HepG2 (cell line): ENCODE measurements around the gene EXOC6B. TPM values are rescaled to one million over a fixed set of nuclear protein-coding genes. Genes with fewer than 3 reads are reported as not detected.

ENCODE experiments used
- EEA1 ChIP-seq: sonication (generic); formaldehyde crosslinking; IDR thresholded peaks from 2 replicates; pipeline ENCODE4 v1.5.1; 2020; ENCODE audit warnings: mild to moderate bottlenecking, missing genetic modification reagents, borderline replicate concordance
- GPBP1L1 ChIP-seq: sonication (generic); formaldehyde crosslinking; IDR thresholded peaks from 2 replicates; pipeline ENCODE4 v1.5.0; 2020; ENCODE audit warnings: mild to moderate bottlenecking, missing genetic modification reagents
- HNF4A ChIP-seq: sonication (generic); formaldehyde crosslinking; IDR thresholded peaks from 2 replicates; pipeline ENCODE4 v1.4.0; 2020; ENCODE audit warnings: missing genetic modification reagents
- KAT2B ChIP-seq: fragments of 150-350 bp; IDR thresholded peaks from 2 replicates; pipeline ENCODE4 v1.6.1; 2014; ENCODE audit warnings: low read depth, low read length, borderline replicate concordance
- KLF15 ChIP-seq: sonication (generic); formaldehyde crosslinking; IDR thresholded peaks from 2 replicates; pipeline ENCODE4 v1.8.1; 2023; ENCODE audit warnings: borderline replicate concordance, mild to moderate bottlenecking, inconsistent platforms, missing genetic modification reagents, mixed read lengths
- KLF9 ChIP-seq: IDR thresholded peaks from 2 replicates; pipeline ENCODE4 v1.6.1; 2016; ENCODE audit warnings: low read depth
- NFIB ChIP-seq: sonication (generic); formaldehyde crosslinking; IDR thresholded peaks from 2 replicates; pipeline ENCODE4 v1.9.0; 2021; ENCODE audit warnings: missing genetic modification reagents, mild to moderate bottlenecking, borderline replicate concordance
- RARG ChIP-seq: sonication (generic); formaldehyde crosslinking; IDR thresholded peaks from 2 replicates; pipeline ENCODE4 v1.4.0; 2020; ENCODE audit warnings: low read depth, mild to moderate bottlenecking, missing genetic modification reagents
- TRAFD1 ChIP-seq: sonication (generic); formaldehyde crosslinking; IDR thresholded peaks from 2 replicates; pipeline ENCODE4 v1.5.1; 2020; ENCODE audit warnings: missing genetic modification reagents, mild to moderate bottlenecking, borderline replicate concordance
- ZBTB44 ChIP-seq: sonication (generic); formaldehyde crosslinking; IDR thresholded peaks from 2 replicates; pipeline ENCODE4 v1.4.0; 2020; ENCODE audit warnings: missing genetic modification reagents
- ZNF766 ChIP-seq: sonication (generic); formaldehyde crosslinking; IDR thresholded peaks from 2 replicates; pipeline ENCODE4 v1.5.0; 2020; ENCODE audit warnings: missing genetic modification reagents, borderline replicate concordance
- polyA plus RNA-seq, 8 experiments: library from polyadenylated mRNA; depleted of rRNA in 3 of 8; stranded (reverse) in 7 of 8; unstranded in 1 of 8; fragments of >200 nt; fragmentation: Illumina TruSeq in 4 of 8; extraction: Trizol in 4 of 8; gene quantifications; 2 replicates each; pipeline versions ENCODE4 v1.2.1 to v1.2.3, GENCODE V29; 2011 to 2016; ENCODE audit warnings: low read depth in 4 of 8, missing spikeins in 1 of 8, mixed read lengths in 1 of 8; ENCODE audit not compliant: insufficient read depth in 1 of 8
- total RNA-seq, 5 experiments: library from RNA; depleted of rRNA; stranded (reverse); fragments of >200 nt; fragmentation: Illumina TruSeq; extraction: Trizol; gene quantifications; 2 replicates each; pipeline ENCODE4 v1.2.3, GENCODE V29; 2016; ENCODE audit warnings: low read depth in 1 of 5

The EXOC6B gene
- total and polyA plus RNA-seq, 2 of the 13 experiments (the other 11 are each of a cell fraction or from before 2014, with no cell fraction given) = 9.1 to 15.9 TPM

GRCh38 chr2:72326759-72327158 lies 499.1 kb downstream of the EXOC6B start (continued):
- TF ChIP-seq ZBTB44 (CRISPR knock-in tag) (no peak), KLF15 (no peak), GPBP1L1 (no peak), TRAFD1 (CRISPR knock-in tag) (no peak), EEA1 (no peak), KAT2B (no peak), HNF4A (no peak), ZNF766 (CRISPR knock-in tag) (no peak), RARG (CRISPR knock-in tag) (no peak), KLF9 (CRISPR knock-in tag) (no peak), NFIB (CRISPR knock-in tag) (no peak)
- TF ChIP-seq, all 625 proteins: peak for 0
